CD4-positive, alpha-beta T cell treated with Interleukin-6 for 4 hours (primary cell): Measurements from ENCODE around the gene DNASE1L2.
"Not testable (repeated sequence)": the region's sequence is repeated elsewhere in the genome, so short reads cannot be mapped to it uniquely, and the experiment has no call there.

ENCODE experiments used
- DNase-seq: peaks from one replicate; pipeline ENCODE4 v3.0.0-alpha.2; 2020; ENCODE audit warnings: mixed read lengths

The DNASE1L2 gene

GRCh38 chr16:2242598-2242997, 6.4 kb downstream of the DNASE1L2 start:
- no peak for DNase-seq

- DNase-seq: no peak
These were observed 6.8 kb downstream of the DNASE1L2 start for GRCh38 chr16:2243031-2243528.

DNA sequence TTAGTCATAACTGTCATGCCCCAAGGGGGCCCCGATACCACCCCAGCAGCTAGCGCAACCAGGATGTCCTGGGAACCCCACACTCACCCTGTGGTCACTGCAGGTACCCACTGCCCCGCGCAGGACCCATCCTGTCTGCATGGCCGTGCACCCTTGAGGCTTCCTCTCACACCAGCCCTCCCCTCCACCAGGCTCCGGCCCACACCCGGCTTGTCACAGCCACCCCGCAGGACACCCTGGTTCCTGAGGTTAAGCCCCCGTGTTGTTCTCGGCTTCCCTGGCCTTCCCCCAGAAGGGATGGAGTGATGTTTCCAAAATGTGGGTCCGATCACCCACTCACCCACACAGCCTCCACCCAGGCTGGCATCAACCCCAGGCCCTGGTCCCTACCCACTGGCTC, 7.5 kb downstream of the DNASE1L2 start:
- no peak for DNase-seq

DNA sequence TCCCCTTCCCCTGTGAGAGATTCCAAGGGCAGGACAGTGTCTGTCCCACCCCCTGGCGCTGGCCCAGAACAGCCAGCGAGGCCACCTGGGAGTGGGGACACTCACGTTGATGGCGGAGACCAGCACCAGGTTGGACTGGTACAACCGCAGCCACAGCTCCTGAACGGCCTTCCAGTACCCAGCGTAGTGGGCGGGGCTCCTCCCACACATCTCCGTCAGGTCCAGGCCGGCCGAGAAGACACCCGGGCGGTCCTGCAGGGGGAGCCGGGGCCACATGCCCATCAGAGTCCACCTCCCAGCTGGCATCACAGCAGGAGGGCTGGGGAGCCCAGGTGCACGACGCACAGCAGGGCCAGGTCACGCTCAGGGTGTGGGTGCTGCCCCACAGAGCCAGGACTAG, 8.1 kb downstream of the DNASE1L2 start:
- no peak for DNase-seq

GRCh38 chr16:2244926-2245795, 8.9 kb downstream of the DNASE1L2 start:
- no peak for DNase-seq

- DNase-seq: no peak
These were observed 10.1 kb downstream of the DNASE1L2 start for GRCh38 chr16:2246301-2246885.

GRCh38 chr16:2250652-2251295, 14.5 kb downstream of the DNASE1L2 start:
- DNase-seq: peak; percentile 50

- DNase-seq: peak; percentile 88
These were observed 15.3 kb downstream of the DNASE1L2 start, which contains the start of gene ECI1 for GRCh38 chr16:2251296-2252111. TSS of gene ECI1 (minus strand) at chr16:2251587. CDS start at chr16:2251566, 21 bp downstream.

DNA sequence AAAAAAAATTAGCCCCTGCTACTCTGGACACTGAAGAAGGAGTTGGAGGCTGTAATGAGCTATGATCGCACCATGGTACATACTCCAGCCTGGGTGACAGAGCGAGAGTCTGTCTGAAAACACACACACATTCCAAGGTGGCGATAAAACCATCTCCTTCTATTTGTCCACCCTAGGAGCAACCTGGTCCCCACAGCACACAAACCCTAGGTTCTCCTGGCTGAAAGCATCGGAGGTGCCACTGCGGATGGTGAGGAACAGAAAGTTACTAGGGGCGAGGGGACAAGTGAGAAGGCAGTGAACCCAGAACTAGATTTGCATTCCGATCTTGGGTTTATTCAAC, 16.5 kb downstream of the DNASE1L2 start:
- DNase-seq: no peak

DNA sequence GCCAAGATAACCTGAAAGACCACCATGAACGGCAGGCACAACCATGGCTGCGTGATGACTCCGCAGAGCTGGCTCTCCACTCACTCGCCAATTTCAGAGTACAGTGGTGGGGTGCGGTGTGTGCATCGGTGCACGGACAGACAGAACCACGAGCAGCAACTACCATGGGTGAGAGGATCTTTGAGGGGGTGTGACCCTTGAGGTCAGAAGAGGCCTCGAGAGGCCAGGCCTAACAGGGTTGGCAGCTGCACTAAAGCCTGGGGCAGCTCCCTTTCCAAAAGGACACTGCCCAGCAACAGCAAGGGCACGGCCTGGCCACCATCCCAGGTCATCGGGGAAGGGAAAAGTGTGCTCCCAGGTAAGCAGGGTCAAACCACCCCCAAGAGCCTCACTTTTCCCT, 17.0 kb downstream of the DNASE1L2 start:
- no peak for DNase-seq

DNA sequence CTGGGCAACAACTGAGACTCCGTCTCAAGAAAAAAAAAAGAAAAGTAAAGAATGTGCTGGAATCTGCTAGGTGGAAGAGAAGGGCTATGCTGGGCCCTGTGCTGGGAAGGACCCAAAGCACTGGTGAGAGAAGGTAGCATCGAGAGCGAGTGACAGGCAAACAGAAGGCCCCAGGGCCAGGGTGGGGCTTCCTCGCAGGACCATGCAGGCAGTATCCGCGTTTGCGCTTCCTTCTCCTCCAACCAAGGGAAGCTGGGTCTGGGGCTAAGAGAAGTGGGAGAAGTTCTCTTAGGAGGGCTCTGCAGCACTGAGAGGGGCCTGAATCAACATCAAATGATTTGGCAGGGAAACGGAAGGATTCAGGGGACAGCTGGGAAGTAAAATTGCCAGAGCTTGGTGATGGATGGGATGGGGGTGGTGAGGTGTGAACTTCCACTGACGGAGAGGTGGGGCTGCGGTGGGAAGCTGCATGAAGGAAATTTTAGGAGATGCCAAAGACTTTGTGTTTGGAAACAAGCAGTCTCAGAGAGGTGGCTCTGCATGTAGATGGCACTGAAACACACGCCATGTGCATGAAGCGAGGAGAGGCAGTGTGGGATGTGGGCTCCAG, 20.4 kb downstream of the DNASE1L2 start:
- DNase-seq: no peak

GRCh38 chr16:2257726-2258125, 21.5 kb downstream of the DNASE1L2 start:
- no peak for DNase-seq

DNA sequence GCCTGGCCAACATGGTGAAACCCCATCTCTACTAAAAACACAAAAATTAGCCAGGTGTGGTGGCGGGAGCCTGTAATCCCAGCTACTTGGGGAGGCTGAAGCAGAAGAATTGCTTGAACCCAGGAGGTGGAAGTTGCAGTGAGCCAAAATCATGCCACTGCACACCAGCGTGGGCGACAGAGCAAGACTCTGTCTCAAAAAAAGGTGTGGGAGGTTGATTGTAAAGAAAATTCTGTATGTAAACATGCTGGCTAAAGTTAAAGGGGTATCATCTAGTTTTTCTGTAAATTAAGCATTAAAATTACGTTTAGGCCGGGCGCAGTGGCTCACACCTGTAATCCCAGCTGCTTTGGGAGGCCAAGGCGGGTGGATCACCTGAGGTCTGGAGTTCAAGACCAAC, 22.3 kb downstream of the DNASE1L2 start:
- DNase-seq: not testable (repeated sequence)

DNA sequence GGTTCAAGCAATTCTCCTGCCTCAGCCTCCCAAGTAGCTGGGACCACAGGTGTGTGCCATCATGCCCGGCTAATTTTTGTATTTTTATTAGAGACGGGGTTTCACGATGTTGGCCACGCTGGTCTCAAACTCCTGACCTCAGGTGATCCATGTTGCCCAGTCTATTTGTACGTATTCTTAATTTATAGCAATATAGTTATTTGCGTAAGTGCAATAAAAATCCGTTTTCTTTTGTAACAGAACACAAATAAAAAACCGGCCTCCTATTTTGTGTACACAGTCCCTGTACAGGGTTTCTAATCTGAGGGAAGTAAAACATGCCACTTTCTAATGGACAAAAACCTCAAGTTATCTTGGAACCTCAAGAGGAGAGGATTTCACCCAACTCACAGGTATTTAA, 24.0 kb downstream of the DNASE1L2 start:
- DNase-seq: no peak

GRCh38 chr16:2263026-2263425, 26.8 kb downstream of the DNASE1L2 start:
- DNase-seq: not testable (repeated sequence)

- DNase-seq: not testable (repeated sequence)
These were observed 30.6 kb downstream of the DNASE1L2 start for GRCh38 chr16:2266887-2267286.

- DNase-seq: not testable (repeated sequence)
These were observed 31.3 kb downstream of the DNASE1L2 start for GRCh38 chr16:2267505-2267912.

DNA sequence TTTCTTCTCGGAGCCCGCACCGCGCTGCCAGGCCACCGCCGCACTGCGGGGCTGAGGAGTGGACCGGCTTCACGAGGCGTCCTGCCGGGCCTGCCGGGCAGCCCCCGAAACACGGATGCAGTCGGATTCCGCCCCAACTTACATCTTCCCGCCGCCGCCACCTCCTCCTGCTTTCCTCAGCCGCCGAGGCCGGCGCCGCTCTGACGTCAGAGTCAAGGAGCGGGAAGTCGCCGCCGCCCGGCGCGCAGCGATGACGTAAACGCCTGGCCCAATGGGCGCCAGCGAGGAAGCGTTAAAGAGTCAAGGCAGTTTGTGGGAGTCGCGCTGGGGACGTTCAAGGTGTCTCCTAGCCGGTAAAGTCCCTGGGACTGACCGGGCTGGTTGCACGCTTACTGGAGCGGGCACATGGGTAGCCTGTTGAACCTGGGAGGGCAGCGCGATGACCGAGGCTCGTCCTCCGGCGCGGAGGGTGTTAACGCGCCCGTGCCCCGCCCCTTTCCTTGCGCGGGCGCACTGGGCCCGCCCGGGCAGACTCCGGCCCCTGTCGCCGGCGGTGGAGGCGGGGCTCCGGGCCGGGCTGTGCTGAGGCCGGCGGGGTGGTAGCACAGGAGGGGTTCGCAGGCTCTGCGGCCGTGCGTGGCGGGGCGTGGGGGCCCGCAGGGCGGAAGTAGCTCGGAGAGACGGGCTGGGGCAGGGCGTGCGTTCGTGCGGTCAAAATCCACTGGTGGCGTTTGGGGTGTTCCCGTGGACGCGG, 31.8 kb downstream of the DNASE1L2 start, which contains the start of gene RNPS1:
TSS of gene RNPS1 (minus strand) at position 214 of the 754 bp plus-strand sequence. CDS start 3,483 bp downstream, outside the sequence.
- DNase-seq: peak; percentile 97

DNA sequence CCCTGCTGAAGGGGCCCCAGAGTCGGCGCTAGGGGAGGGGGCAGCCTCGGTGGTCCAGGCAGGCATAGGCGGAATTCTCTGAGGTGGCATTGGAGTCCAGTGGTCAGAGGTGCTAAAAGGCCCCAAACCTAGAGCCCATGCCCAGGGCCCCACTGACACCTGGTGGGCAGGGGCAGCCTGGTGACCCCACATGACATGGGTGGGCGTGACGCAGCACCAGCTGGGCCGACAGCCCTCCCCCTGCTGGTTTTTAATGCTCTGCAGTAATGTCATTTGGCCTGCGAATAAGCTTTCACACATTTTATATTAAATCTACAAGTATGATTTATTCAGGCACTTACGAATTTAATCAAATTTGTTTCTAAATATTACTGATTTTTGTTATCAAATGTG, 33.8 kb downstream of the DNASE1L2 start:
- no peak for DNase-seq

DNA sequence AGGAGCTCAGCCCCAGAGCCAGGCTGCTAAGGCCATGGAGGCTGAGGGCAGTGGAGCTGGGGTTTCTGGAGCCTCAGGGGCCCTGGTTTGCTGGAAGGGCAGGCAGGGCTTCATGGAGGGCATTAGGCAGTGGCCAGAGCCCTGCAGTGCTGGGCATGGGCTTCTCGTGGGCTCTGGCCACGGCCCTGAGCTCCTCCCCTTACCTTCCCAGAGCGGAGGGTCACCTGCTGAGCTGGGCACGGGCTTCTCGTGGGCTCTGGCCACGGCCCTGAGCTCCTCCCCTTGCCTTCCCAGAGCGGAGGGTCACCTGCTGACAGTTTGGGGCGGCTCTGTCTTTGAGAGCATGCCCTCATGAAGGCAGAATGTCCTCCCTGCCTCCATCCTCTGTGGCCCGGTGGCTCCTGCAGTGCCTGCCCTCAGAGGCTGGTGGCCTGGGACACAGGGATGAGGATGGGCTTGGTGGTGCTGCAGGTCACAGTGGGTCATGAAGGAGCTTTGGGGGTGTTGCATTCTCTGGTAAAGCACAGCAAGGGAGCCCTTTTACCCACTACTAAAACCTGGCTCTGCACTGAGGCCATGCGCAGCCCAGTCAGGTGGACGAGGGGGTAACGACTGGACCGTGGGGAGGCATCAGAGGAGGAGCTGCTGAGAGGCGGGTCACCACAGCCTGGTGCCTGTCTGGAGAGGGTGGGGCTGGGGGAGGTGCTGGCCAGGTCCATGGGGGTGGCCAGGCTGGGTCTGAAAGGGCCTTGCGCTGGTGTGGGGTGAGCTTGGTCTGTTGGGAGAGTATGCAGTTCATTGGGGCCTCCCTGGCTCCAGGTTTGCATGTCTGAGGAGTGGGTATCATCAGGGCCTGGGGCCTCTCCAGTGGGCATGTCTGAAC, 34.6 kb downstream of the DNASE1L2 start:
- DNase-seq: no peak
